Astrocyte (in vitro differentiated cells and primary cell): ENCODE measurements around the gene HES6. TPM values are rescaled to one million over a fixed set of nuclear protein-coding genes. Genes with fewer than 3 reads are reported as not detected.
A peak's percentile ranks its signal among the peaks of the same experiment; 100 is the strongest.

Source experiments
- DNase-seq: peaks from one replicate; pipeline ENCODE4 v3.0.0-alpha.2; 2010; ENCODE audit warnings: low read depth
- FAIRE-seq: peaks from 2 replicates; lab custom pipeline; 2011; peaks lifted over from hg19 to GRCh38; lab: Jason Lieb, UNC
- H2AFZ ChIP-seq: 2 replicates; pipeline ENCODE4 v1.6.0; 2012; ENCODE audit warnings: low read depth, low read length, inconsistent platforms
- H3K27ac ChIP-seq: 2 replicates; pipeline ENCODE4 v1.5.1; 2011; ENCODE audit warnings: low read depth, low read length, inconsistent platforms
- H3K27me3 ChIP-seq: 2 replicates; pipeline ENCODE4 v1.6.0; 2011; ENCODE audit warnings: low read length, inconsistent platforms; ENCODE audit not compliant: insufficient read depth
- H3K36me3 ChIP-seq: 2 replicates; pipeline ENCODE4 v1.5.1; 2011; ENCODE audit warnings: low read length, inconsistent platforms; ENCODE audit not compliant: insufficient read depth
- H3K4me1 ChIP-seq: 2 replicates; pipeline ENCODE4 v1.5.1; 2011; ENCODE audit warnings: low read length, inconsistent platforms; ENCODE audit not compliant: insufficient read depth
- H3K4me2 ChIP-seq: 2 replicates; pipeline ENCODE4 v1.6.0; 2012; ENCODE audit warnings: low read length, inconsistent platforms
- H3K4me3 ChIP-seq: 2 replicates; pipeline ENCODE4 v1.5.1; 2011; ENCODE audit warnings: low read depth, mild to moderate bottlenecking, low read length, inconsistent platforms; ENCODE audit not compliant: insufficient read depth
- H3K79me2 ChIP-seq: 2 replicates; pipeline ENCODE4 v1.6.0; 2012; ENCODE audit warnings: mild to moderate bottlenecking, low read length, inconsistent platforms; ENCODE audit not compliant: insufficient read depth
- H3K9ac ChIP-seq: 2 replicates; pipeline ENCODE4 v1.6.0; 2012; ENCODE audit warnings: mild to moderate bottlenecking, low read length, inconsistent platforms
- H3K9me3 ChIP-seq: 2 replicates; pipeline ENCODE4 v1.5.1; 2012; ENCODE audit warnings: low read depth, mild to moderate bottlenecking, low read length, inconsistent platforms; ENCODE audit not compliant: insufficient read depth
- H4K20me1 ChIP-seq: 2 replicates; pipeline ENCODE4 v1.6.0; 2012; ENCODE audit warnings: low read length, inconsistent platforms; ENCODE audit not compliant: insufficient read depth
- H3K27ac Mint-ChIP-seq: one replicate; pipeline ENCODE4 v1.8.0; 2021; ENCODE audit warnings: mild to moderate bottlenecking, mixed read lengths; ENCODE audit not compliant: unreplicated experiment
- H3K27me3 Mint-ChIP-seq: one replicate; pipeline ENCODE4 v1.8.0; 2021; ENCODE audit warnings: low read depth, mixed read lengths; ENCODE audit not compliant: unreplicated experiment
- H3K36me3 Mint-ChIP-seq: one replicate; pipeline ENCODE4 v1.8.0; 2021; ENCODE audit warnings: low read depth, mixed read lengths; ENCODE audit not compliant: unreplicated experiment
- H3K4me1 Mint-ChIP-seq: one replicate; pipeline ENCODE4 v1.8.0; 2021; ENCODE audit warnings: low read depth, mixed read lengths; ENCODE audit not compliant: unreplicated experiment
- H3K4me3 Mint-ChIP-seq: one replicate; pipeline ENCODE4 v1.8.0; 2021; ENCODE audit warnings: mild to moderate bottlenecking, moderate library complexity, mixed read lengths; ENCODE audit not compliant: unreplicated experiment
- H3K9me3 Mint-ChIP-seq: one replicate; pipeline ENCODE4 v1.8.0; 2021; ENCODE audit warnings: mild to moderate bottlenecking, mixed read lengths; ENCODE audit not compliant: unreplicated experiment
- CTCF ChIP-seq: IDR thresholded peaks from 2 replicates; pipeline ENCODE4 v1.5.1; 2011; ENCODE audit warnings: low read depth, mild to moderate bottlenecking, inconsistent platforms, low read length, moderate library complexity; ENCODE audit not compliant: insufficient read depth
- EZH2 ChIP-seq: IDR thresholded peaks from 2 replicates; pipeline ENCODE4 v1.6.1; 2012; ENCODE audit warnings: mild to moderate bottlenecking, low read length, inconsistent platforms; ENCODE audit not compliant: insufficient read depth
- total RNA-seq: library from RNA; stranded (reverse); gene quantifications from 2 replicates; pipeline ENCODE4 v1.2.1, GENCODE V29; 2021

HES6 gene
- total RNA-seq, 1 donor from 2014 or later = 3.0 TPM

GRCh38 chr2:238256594-238257104 is 16.8 kb upstream of the HES6 start:
- H3K4me3 Mint-ChIP-seq = no peak overlapping the region
- FAIRE-seq (no peak), DNase-seq (peak; percentile 46)
- H3K27me3 Mint-ChIP-seq = peaks cover 3% of the 10 kb centered on the region
- no peaks in the 10 kb centered on the region for H3K27me3 ChIP-seq
- TF ChIP-seq CTCF = peak; percentile 84
- no peak for TF ChIP-seq EZH2
- no peak overlapping the region for H3K4me3 ChIP-seq
- no peak overlapping the region for H3K27ac ChIP-seq
- peaks cover 11% of the 10 kb centered on the region for H3K4me1 Mint-ChIP-seq
- peaks cover 4% of the 10 kb centered on the region for H3K36me3 ChIP-seq
- H3K4me1 ChIP-seq = peaks cover 9% of the 10 kb centered on the region
- no peaks in the 10 kb centered on the region for H3K79me2 ChIP-seq
- H4K20me1 ChIP-seq = peaks cover 3% of the 10 kb centered on the region
- H3K9me3 Mint-ChIP-seq = no peaks in the 10 kb centered on the region
- peaks cover 4% of the 10 kb centered on the region for H3K36me3 Mint-ChIP-seq
- H3K4me2 ChIP-seq = no peak overlapping the region
- no peak overlapping the region for H2AFZ ChIP-seq
- no peaks in the 10 kb centered on the region for H3K9me3 ChIP-seq
- no peak overlapping the region for H3K27ac Mint-ChIP-seq
- no peak overlapping the region for H3K9ac ChIP-seq

- H3K27ac Mint-ChIP-seq = no peak overlapping the region
Measured at GRCh38 chr2:238256111-238256510, 16.3 kb upstream of the HES6 start.

More at GRCh38 chr2:238256111-238256510, 16.3 kb upstream of the HES6 start:
- H3K9ac ChIP-seq = no peak overlapping the region
- Mint-ChIP-seq H3K4me1 (peaks cover 8% of the 10 kb centered on the region), H3K9me3 (no peaks in the 10 kb centered on the region), H3K4me3 (no peak overlapping the region), H3K27me3 (peaks cover 3% of the 10 kb centered on the region), H3K36me3 (peaks cover 4% of the 10 kb centered on the region)
- no peak overlapping the region for H3K4me3 ChIP-seq
- TF ChIP-seq EZH2 (no peak), CTCF (no peak)
- FAIRE-seq = no peak
- H2AFZ ChIP-seq = no peak overlapping the region
- DNase-seq = no peak
- no peak overlapping the region for H3K4me2 ChIP-seq
- H3K36me3 ChIP-seq = peaks cover 4% of the 10 kb centered on the region
- H3K79me2 ChIP-seq = no peaks in the 10 kb centered on the region
- peaks cover 8% of the 10 kb centered on the region for H3K4me1 ChIP-seq
- no peak overlapping the region for H3K27ac ChIP-seq
- no peaks in the 10 kb centered on the region for H3K9me3 ChIP-seq
- peaks cover 3% of the 10 kb centered on the region for H4K20me1 ChIP-seq
- no peaks in the 10 kb centered on the region for H3K27me3 ChIP-seq
